Hematopoietic multipotent progenitor cell (in vitro differentiated cells): Measurements from ENCODE around the gene TOLLIP. TPM values are rescaled to one million over a fixed set of nuclear protein-coding genes. Genes with fewer than 3 reads are reported as not detected.
"Not testable (repeated sequence)": the region's sequence is repeated elsewhere in the genome, so short reads cannot be mapped to it uniquely, and the experiment has no call there.

Source experiments
- DNase-seq, 3 donors: peaks; one replicate each; pipeline ENCODE4 v3.0.0-alpha.2; 2011 to 2015; ENCODE audit warnings: low read depth in 2 of 3, low spot score in 2 of 3
- total RNA-seq: library from RNA; depleted of rRNA; stranded (reverse); fragments of >200 nt; gene quantifications from one replicate; pipeline ENCODE4 v1.2.3, GENCODE V29; 2012

TOLLIP gene
- total RNA-seq, 1 donor, result 49.3 TPM

- no peak for DNase-seq
Measured at GRCh38 chr11:1252371-1253102, 56.9 kb downstream of the TOLLIP start.

DNA sequence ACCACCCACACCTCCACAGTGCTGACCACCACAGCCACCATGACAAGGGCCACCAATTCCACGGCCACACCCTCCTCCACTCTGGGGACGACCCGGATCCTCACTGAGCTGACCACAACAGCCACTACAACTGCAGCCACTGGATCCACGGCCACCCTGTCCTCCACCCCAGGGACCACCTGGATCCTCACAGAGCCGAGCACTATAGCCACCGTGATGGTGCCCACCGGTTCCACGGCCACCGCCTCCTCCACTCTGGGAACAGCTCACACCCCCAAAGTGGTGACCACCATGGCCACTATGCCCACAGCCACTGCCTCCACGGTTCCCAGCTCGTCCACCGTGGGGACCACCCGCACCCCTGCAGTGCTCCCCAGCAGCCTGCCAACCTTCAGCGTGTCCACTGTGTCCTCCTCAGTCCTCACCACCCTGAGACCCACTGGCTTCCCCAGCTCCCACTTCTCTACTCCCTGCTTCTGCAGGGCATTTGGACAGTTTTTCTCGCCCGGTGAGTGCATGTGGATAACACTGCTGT is 58.1 kb downstream of the TOLLIP start:
- DNase-seq, result no peak

GRCh38 chr11:1250411-1250810 is 59.0 kb downstream of the TOLLIP start:
- DNase-seq, result not testable (repeated sequence)

DNA sequence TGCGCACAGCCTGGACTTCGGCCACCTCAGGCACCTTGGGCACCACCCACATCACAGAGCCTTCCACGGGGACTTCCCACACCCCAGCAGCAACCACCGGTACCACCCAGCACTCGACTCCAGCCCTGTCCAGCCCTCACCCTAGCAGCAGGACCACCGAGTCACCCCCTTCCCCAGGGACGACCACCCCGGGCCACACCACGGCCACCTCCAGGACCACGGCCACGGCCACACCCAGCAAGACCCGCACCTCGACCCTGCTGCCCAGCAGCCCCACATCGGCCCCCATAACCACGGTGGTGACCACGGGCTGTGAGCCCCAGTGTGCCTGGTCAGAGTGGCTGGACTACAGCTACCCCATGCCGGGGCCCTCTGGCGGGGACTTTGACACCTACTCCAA is 60.5 kb downstream of the TOLLIP start:
- DNase-seq, result not testable (repeated sequence)

- DNase-seq, result not testable (repeated sequence)
Measured at GRCh38 chr11:1247026-1247425, 62.4 kb downstream of the TOLLIP start.

- DNase-seq, result not testable (repeated sequence)
Measured at GRCh38 chr11:1246301-1246700, 63.1 kb downstream of the TOLLIP start.

DNA sequence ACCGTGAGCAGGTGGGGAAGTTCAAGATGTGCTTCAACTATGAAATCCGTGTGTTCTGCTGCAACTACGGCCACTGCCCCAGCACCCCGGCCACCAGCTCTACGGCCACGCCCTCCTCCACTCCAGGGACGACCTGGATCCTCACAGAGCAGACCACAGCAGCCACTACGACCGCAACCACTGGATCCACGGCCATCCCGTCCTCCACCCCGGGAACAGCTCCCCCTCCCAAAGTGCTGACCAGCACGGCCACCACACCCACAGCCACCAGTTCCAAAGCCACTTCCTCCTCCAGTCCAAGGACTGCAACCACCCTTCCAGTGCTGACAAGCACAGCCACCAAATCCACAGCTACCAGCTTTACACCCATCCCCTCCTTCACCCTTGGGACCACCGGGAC is 63.7 kb downstream of the TOLLIP start:
- not testable (repeated sequence) for DNase-seq

GRCh38 chr11:1244557-1244956 is 64.9 kb downstream of the TOLLIP start:
- not testable (repeated sequence) for DNase-seq

DNA sequence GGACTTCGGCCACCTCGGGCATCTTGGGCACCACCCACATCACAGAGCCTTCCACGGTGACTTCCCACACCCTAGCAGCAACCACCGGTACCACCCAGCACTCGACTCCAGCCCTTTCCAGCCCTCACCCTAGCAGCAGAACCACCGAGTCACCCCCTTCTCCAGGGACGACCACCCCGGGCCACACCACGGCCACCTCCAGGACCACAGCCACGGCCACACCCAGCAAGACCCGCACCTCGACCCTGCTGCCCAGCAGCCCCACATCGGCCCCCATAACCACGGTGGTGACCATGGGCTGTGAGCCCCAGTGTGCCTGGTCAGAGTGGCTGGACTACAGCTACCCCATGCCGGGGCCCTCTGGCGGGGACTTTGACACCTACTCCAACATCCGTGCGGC is 65.9 kb downstream of the TOLLIP start:
- not testable (repeated sequence) for DNase-seq

DNA sequence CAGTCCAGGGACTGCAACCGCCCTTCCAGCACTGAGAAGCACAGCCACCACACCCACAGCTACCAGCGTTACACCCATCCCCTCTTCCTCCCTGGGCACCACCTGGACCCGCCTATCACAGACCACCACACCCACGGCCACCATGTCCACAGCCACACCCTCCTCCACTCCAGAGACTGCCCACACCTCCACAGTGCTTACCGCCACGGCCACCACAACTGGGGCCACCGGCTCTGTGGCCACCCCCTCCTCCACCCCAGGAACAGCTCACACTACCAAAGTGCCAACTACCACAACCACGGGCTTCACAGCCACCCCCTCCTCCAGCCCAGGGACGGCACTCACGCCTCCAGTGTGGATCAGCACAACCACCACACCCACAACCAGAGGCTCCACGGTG is 66.7 kb downstream of the TOLLIP start:
- not testable (repeated sequence) for DNase-seq

GRCh38 chr11:1242289-1242688 is 67.1 kb downstream of the TOLLIP start:
- no peak for DNase-seq

GRCh38 chr11:1241706-1242105 is 67.7 kb downstream of the TOLLIP start:
- DNase-seq, result no peak

GRCh38 chr11:1240771-1241170 is 68.7 kb downstream of the TOLLIP start:
- no peak for DNase-seq

DNA sequence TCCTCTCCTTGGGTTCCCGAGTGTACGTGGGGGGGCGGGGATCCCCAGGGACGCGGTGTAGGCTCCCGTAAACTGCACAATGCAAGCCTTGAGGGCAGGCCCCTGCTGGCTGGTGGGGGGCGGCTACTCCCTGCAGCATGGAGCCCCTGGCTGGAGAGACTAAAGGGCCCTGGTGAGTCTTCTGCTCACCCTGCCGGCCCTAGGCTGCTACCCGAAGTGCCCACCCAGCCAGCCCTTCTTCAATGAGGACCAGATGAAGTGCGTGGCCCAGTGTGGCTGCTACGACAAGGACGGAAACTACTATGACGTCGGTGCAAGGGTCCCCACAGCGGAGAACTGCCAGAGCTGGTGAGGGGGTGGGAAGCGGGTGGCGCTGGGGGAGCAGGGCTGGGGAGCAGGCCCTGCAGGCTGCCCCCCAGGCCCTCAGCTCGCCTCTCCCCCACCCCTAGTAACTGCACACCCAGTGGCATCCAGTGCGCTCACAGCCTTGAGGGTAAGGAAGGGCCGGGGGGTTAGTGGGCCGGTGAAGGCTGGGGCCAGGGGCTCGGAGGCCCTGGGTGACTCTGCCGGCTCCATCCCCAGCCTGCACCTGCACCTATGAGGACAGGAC is 69.7 kb downstream of the TOLLIP start:
- DNase-seq, result no peak

GRCh38 chr11:1238767-1239595 is 70.5 kb downstream of the TOLLIP start:
- no peak for DNase-seq

- no peak for DNase-seq
Measured at GRCh38 chr11:1237851-1238250, 71.6 kb downstream of the TOLLIP start.

GRCh38 chr11:1237128-1237580 is 72.3 kb downstream of the TOLLIP start:
- no peak for DNase-seq

DNA sequence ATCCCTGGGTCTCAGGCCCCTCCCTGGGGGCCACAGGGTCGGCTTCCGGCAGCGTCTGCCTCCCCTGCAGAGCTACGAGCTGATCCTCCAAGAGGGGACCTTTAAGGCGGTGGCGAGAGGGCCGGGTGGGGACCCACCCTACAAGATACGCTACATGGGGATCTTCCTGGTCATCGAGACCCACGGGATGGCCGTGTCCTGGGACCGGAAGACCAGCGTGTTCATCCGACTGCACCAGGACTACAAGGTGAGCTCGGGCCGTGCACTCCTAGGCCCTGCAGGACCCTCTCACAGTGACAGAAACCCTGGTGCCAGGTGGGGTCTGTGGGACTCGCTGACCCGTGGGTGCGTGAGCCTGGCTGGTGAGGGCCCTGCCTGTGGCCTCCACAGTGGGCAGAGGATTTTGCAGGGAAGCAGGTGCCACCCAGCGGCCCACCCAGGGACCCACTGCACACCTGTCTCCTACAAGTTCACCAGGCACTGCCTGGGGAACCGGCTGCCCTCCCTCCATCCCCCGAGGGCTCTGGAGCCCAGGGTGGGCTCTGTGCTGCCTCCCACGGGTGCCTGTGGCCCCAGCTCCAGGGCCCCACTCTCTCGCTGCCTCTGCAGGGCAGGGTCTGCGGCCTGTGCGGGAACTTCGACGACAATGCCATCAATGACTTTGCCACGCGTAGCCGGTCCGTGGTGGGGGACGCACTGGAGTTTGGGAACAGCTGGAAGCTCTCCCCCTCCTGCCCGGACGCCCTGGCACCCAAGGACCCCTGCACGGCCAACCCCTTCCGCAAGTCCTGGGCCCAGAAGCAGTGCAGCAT is 72.9 kb downstream of the TOLLIP start:
- DNase-seq, result no peak

- no peak for DNase-seq
Measured at GRCh38 chr11:1235901-1236315, 73.5 kb downstream of the TOLLIP start.

DNA sequence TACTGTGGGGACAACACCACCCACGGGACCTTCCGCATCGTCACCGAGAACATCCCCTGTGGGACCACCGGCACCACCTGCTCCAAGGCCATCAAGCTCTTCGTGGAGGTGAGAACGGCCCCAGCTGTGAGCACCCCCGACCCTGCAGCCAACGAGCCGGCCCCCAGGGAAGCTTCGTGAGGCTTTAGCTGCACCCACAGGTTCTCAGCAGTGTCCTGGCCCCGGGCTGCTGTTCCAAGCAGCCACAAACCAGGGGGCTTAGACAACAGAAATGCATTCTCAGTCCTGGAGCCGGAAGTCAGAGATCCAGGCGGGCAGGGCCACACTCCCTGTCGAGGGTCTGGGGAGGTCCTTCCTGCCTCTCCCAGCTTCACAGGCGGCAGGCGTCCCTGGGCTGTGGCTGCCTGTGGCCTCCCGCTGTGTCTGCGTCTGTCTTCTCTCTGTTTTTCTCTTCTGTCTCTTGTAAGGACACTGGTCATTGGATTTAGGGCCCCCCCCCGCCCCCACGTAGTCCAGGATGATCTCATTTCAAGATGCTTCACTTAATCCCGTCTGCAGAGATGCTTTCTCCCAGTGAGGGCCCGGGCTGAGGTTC is 74.0 kb downstream of the TOLLIP start:
- no peak for DNase-seq
